ENCODE data around the gene PPP1R12B.
"Not testable (repeated sequence)": the region's sequence is repeated elsewhere in the genome, so short reads cannot be mapped to it uniquely, and the experiment has no call there.

The PPP1R12B gene

GRCh38 chr1:202565890-202566602 lies 217.5 kb downstream of the PPP1R12B start:
- DNase-seq: no peak

GRCh38 chr1:202567738-202568137 lies 219.2 kb downstream of the PPP1R12B start:
- no peak for DNase-seq

- DNase-seq: no peak
Observed at GRCh38 chr1:202568410-202568809, 219.9 kb downstream of the PPP1R12B start.

GRCh38 chr1:202568826-202569225 lies 220.3 kb downstream of the PPP1R12B start:
- DNase-seq: no peak

- DNase-seq: no peak
Observed at GRCh38 chr1:202569393-202570322, 221.2 kb downstream of the PPP1R12B start.

GRCh38 chr1:202571719-202572339 lies 223.3 kb downstream of the PPP1R12B start:
- no peak for DNase-seq

- DNase-seq: no peak
Observed at GRCh38 chr1:202572867-202573266, 224.4 kb downstream of the PPP1R12B start.

- no peak for DNase-seq
Observed at GRCh38 chr1:202575918-202576653, 227.6 kb downstream of the PPP1R12B start.

- no peak for DNase-seq
Observed at GRCh38 chr1:202576816-202577215, 228.3 kb downstream of the PPP1R12B start.

- DNase-seq: no peak
Observed at GRCh38 chr1:202577381-202577780, 228.9 kb downstream of the PPP1R12B start.

GRCh38 chr1:202578001-202578504 lies 229.6 kb downstream of the PPP1R12B start:
- DNase-seq: no peak

- DNase-seq: no peak
Observed at GRCh38 chr1:202578565-202578964, 230.1 kb downstream of the PPP1R12B start.

GRCh38 chr1:202579806-202580205 lies 231.3 kb downstream of the PPP1R12B start:
- DNase-seq: no peak

- DNase-seq: no peak
Observed at GRCh38 chr1:202580619-202581018, 232.1 kb downstream of the PPP1R12B start.

- DNase-seq: not testable (repeated sequence)
Observed at GRCh38 chr1:202582350-202582749, 233.9 kb downstream of the PPP1R12B start.

GRCh38 chr1:202584707-202585589 lies 236.4 kb downstream of the PPP1R12B start:
- no peak for DNase-seq

GRCh38 chr1:202585590-202585933 lies 237.1 kb downstream of the PPP1R12B start:
- DNase-seq: no peak

- no peak for DNase-seq
Observed at GRCh38 chr1:202586018-202586821, 237.7 kb downstream of the PPP1R12B start.

GRCh38 chr1:202586871-202587270 lies 238.4 kb downstream of the PPP1R12B start:
- DNase-seq: no peak

GRCh38 chr1:202587859-202588485 lies 239.5 kb downstream of the PPP1R12B start:
- DNase-seq: no peak

All from SHP77 treated with DMSO at 0.1 percent for 48 hours (cell line).